ENCODE results near the gene NR3C1. TPM values are rescaled to one million over a fixed set of nuclear protein-coding genes. Genes with fewer than 3 reads are reported as not detected.

Gene NR3C1
- total RNA-seq, 4 donors from 2014 or later: 55.1 to 134 (median 87.3) TPM

DNA sequence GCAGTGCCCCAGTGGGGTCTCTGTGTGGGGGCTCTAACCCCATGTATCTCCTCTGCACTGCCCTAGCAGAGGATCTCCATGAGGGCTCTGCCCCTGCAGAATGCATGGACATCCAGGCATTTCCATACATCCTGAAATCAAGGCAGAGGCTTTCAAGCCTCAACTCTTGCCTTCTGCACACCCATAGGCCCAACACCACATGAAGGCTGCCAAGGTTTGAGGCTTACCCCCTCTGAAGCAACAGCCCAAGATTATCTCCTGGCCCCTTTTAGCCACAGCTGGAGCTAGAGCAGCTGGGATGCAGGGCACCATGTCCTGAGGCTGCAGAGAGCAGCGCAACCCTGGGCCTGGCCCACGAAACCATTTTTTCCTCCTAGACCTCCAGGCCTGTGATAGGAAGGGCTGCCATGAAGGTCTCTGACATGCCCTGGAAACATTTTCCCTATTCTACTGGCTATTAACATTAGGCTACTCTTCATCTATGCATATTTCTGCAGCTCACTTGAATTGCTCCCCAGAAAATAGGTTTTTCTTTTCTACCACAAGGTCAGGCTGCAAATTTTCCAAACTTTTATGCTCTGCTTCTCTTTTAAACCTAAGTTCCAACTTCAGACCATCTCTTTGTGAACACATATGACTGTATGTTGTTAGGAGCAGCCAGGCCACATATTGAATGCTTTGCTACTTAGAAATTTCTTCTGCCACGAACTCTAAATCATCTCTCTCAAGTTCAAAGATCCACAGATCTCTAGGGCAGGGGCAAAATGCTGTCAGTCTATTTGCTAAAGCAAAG is 18.4 kb downstream of the NR3C1 start:
- H3K36me3 ChIP-seq: no peaks in the 10 kb centered on the region

DNA sequence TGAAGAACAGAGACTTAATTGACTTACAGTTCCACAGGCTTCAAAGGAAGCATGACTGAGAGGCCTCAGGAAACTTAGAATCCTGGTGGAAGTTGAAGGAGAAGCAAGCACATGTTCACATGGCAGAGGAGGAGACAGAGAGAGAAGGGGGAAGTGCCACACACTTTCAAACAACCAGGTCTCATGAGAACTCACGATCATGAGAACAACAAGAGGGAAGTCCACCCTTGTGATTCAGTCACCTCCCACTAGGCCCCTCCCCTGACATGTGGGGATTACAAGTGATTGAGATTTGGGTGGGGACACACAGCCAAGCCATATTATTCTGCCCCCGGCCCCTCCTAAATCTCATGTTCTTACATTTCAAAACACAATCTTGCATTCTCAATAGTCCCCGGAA is 19.5 kb downstream of the NR3C1 start:
- H3K27me3 ChIP-seq: no peaks in the 10 kb centered on the region
- no peak for DNase-seq
- H3K36me3 ChIP-seq: no peaks in the 10 kb centered on the region
- intact Hi-C loops (cut with DNase I; ENCODE audit: low total_unique reads): loop anchor here (10.0 kb wide), 1 partner anchor 1589 kb away; no protein-coding TSS in a partner anchor
- no peaks in the 10 kb centered on the region for H3K4me1 ChIP-seq
- H3K4me3 ChIP-seq: no peak overlapping the region
- no peak for TF ChIP-seq POLR2A (IDR thresholded peaks at IDR 0.05)
- TF ChIP-seq CTCF (IDR thresholded peaks at IDR 0.05): no peak
- peaks cover 0 to 3% of the 10 kb centered on the region in 2 donors for H3K9me3 ChIP-seq
- no peak overlapping the region for H3K27ac ChIP-seq

More for the DNA sequence above, 18.4 kb downstream of the NR3C1 start:
- Histone ChIP-seq H3K27me3 (no peaks in the 10 kb centered on the region), H3K9me3 (peaks cover 0 to 3% of the 10 kb centered on the region in 2 donors), H3K4me1 (no peaks in the 10 kb centered on the region), H3K27ac (no peak overlapping the region), H3K4me3 (no peak overlapping the region)
- intact Hi-C loops (cut with DNase I; ENCODE audit: low total_unique reads): loop anchor here (10.0 kb wide), 1 partner anchor 1590 kb away; no protein-coding TSS in a partner anchor
- TF ChIP-seq CTCF (IDR thresholded peaks at IDR 0.05) (no peak), POLR2A (IDR thresholded peaks at IDR 0.05) (no peak)
- no peak for DNase-seq

DNA sequence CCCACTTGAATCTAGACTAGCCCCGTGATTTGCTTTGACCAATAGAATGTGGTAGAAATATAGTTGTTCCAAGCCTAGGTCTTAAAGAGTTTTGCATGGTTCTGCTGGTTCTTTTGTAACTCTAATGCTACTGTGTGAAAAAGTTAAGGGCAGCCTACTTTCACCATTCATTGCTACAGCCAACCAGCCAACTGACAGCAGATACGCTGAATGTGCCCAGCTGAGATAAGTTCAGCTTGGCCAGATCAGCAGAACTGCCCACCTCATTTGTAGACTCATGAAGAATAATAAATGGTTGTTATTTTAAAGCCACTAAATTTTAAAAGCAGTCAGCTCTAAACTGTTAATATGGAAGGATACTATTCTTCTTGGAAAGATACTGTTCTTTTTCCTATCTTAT is 23.9 kb downstream of the NR3C1 start:
- no peak overlapping the region for H3K4me3 ChIP-seq
- H3K4me1 ChIP-seq: no peaks in the 10 kb centered on the region
- intact Hi-C loops (cut with DNase I; ENCODE audit: low total_unique reads): loop anchor here (10.0 kb wide), 1 partner anchor 1585 kb away; no protein-coding TSS in a partner anchor
- H3K27ac ChIP-seq: no peak overlapping the region
- H3K9me3 ChIP-seq: no peaks in the 10 kb centered on the region
- no peak for DNase-seq
- no peak for TF ChIP-seq POLR2A (IDR thresholded peaks at IDR 0.05)
- no peaks in the 10 kb centered on the region for H3K36me3 ChIP-seq
- no peaks in the 10 kb centered on the region for H3K27me3 ChIP-seq

DNA sequence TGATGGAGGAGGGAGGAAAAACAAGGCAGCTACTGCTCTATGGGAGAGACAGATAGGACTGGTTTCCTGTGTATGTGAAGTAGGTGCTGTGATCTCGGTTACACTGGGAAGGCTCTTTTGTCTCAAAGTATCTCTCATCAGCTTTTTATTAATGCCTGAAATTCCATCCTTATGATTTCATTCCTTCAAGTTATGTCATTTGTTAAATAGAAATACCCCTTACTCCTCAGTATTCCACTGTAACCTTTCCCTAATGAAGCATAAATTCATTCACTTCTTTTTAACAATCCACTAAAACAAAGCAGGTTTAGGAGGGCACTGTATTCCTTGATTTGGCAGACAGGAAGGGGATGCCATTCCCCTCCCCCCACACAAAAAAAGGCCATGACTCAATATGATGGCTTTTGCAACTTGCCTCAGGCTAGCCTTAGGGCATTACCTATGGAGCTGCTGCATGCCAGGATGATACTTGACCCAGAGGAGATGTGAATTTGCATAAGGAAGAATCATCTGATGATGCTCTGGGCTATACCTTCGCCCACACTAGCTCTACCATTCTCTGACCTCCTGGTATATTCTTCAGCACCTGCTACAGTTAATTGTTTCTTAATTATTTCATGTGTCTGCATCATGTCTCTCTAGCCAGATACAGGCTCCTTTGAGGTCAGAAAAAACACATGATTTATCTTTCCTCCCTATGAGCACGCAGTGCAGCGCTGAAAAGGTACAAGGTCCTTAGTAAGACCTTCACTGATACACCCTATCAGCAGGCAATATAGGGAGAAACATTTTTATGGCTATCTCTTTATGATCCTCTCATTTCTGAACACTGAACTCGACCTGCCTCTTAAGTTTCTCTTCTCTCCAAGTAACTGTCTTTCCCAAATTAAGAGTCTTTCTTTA is 26.3 kb downstream of the NR3C1 start:
- no peak for DNase-seq
- Histone ChIP-seq H3K27me3 (no peaks in the 10 kb centered on the region), H3K27ac (no peak overlapping the region), H3K9me3 (no peaks in the 10 kb centered on the region), H3K4me3 (no peak overlapping the region), H3K4me1 (no peaks in the 10 kb centered on the region), H3K36me3 (no peaks in the 10 kb centered on the region)
- TF ChIP-seq POLR2A (IDR thresholded peaks at IDR 0.05) (no peak), CTCF (IDR thresholded peaks at IDR 0.05) (no peak)
- intact Hi-C loops (cut with DNase I; ENCODE audit: low total_unique reads): no loop called here

DNA sequence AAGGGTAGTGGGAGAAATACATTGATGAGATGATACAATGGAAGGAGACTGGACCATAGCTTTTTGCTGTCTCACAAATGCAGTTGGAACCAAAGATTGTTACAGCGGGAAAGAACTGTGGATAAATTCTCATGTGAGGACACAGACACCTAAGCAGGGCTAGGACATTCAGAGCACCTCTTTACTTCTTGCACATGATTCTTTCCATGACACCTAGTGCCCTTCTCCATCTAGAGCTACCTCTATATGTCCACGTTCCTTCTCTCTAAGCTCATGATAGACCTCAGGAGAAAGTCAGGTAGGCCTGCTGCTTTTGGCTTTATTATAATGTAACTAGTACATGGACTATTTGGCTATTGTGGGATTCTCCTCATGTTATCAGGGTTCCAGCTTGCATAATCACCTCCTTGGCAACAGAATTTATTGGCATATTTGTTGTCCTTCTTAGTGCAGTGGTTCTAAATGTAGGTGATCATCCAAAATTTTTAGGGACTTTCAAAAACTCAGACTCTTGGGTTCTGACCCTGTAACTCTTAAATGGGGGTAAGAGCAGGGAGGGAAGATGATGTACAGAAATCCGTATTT is 27.2 kb downstream of the NR3C1 start:
- H3K27me3 ChIP-seq: no peaks in the 10 kb centered on the region
- no peaks in the 10 kb centered on the region for H3K9me3 ChIP-seq
- intact Hi-C loops (cut with DNase I; ENCODE audit: low total_unique reads): no loop called here
- no peak for DNase-seq
- H3K4me1 ChIP-seq: no peaks in the 10 kb centered on the region
- H3K27ac ChIP-seq: no peak overlapping the region
- H3K36me3 ChIP-seq: no peaks in the 10 kb centered on the region
- TF ChIP-seq CTCF (IDR thresholded peaks at IDR 0.05): no peak
- TF ChIP-seq POLR2A (IDR thresholded peaks at IDR 0.05): no peak
- H3K4me3 ChIP-seq: no peak overlapping the region

Data from uterus (tissue), 4 donors.